Nephron (organoid): ENCODE measurements around the gene TACC3.

ENCODE experiments used
- H3K27ac Mint-ChIP-seq, 3 experiments: 2 replicates each; pipeline ENCODE4 v1.8.0; 2020; ENCODE audit warnings: mixed read lengths in 3 of 3, mild to moderate bottlenecking in 2 of 3, moderate library complexity in 1 of 3
- H3K27me3 Mint-ChIP-seq: 2 replicates; pipeline ENCODE4 v1.8.0; 2021; ENCODE audit warnings: low read depth, mild to moderate bottlenecking, moderate library complexity, mixed read lengths
- H3K36me3 Mint-ChIP-seq: 2 replicates; pipeline ENCODE4 v1.8.0; 2020; ENCODE audit warnings: low read depth, mixed read lengths
- H3K4me1 Mint-ChIP-seq: 2 replicates; pipeline ENCODE4 v1.8.0; 2020; ENCODE audit warnings: mixed read lengths
- H3K4me3 Mint-ChIP-seq, 3 experiments: 2 replicates each; pipeline ENCODE4 v1.8.0; 2020; ENCODE audit warnings: mild to moderate bottlenecking in 3 of 3, mixed read lengths in 3 of 3, moderate library complexity in 2 of 3
- H3K9me3 Mint-ChIP-seq: 2 replicates; pipeline ENCODE4 v1.8.0; 2020; ENCODE audit warnings: mixed read lengths
- CTCF ChIP-seq, 3 experiments: fragments of 200-600 bp; sonication (generic); IDR thresholded peaks; one replicate each; pipeline ENCODE4 v1.5.0; 2021; ENCODE audit warnings: antibody characterized with exemption in 3 of 3; ENCODE audit not compliant: unreplicated experiment in 3 of 3

Gene TACC3

GRCh38 chr4:1772853-1773538 is 51.7 kb downstream of the TACC3 start:
- H3K27me3 Mint-ChIP-seq: peaks cover 4% of the 10 kb centered on the region
- H3K9me3 Mint-ChIP-seq: no peaks in the 10 kb centered on the region
- H3K36me3 Mint-ChIP-seq: no peaks in the 10 kb centered on the region
- H3K4me3 Mint-ChIP-seq: no peak overlapping the region
- no peak overlapping the region for H3K27ac Mint-ChIP-seq
- H3K4me1 Mint-ChIP-seq: peaks cover 9% of the 10 kb centered on the region
- no peak for TF ChIP-seq CTCF (IDR thresholded peaks at IDR 0.05; ENCODE audit: unreplicated experiment in 3 of 3)

- H3K9me3 Mint-ChIP-seq: no peaks in the 10 kb centered on the region
- peaks cover 4% of the 10 kb centered on the region for H3K4me1 Mint-ChIP-seq
- peak overlapping the region in 1 of 3 experiments; percentile 64 for H3K27ac Mint-ChIP-seq
- H3K27me3 Mint-ChIP-seq: peaks cover under 1% of the 10 kb centered on the region
- H3K4me3 Mint-ChIP-seq: peak overlapping the region in 1 of 3 experiments; percentile 26
- no peaks in the 10 kb centered on the region for H3K36me3 Mint-ChIP-seq
- no peak for TF ChIP-seq CTCF (IDR thresholded peaks at IDR 0.05; ENCODE audit: unreplicated experiment in 3 of 3)
These were observed 52.4 kb downstream of the TACC3 start for GRCh38 chr4:1773754-1774153.

GRCh38 chr4:1775731-1776500 is 54.6 kb downstream of the TACC3 start:
- no peaks in the 10 kb centered on the region for H3K9me3 Mint-ChIP-seq
- no peak for TF ChIP-seq CTCF (IDR thresholded peaks at IDR 0.05; ENCODE audit: unreplicated experiment in 3 of 3)
- no peaks in the 10 kb centered on the region for H3K27me3 Mint-ChIP-seq
- H3K4me3 Mint-ChIP-seq: peak overlapping the region in 1 of 3 experiments; percentile 36
- peak overlapping the region in 1 of 3 experiments; percentile 51 for H3K27ac Mint-ChIP-seq
- no peaks in the 10 kb centered on the region for H3K36me3 Mint-ChIP-seq
- peaks cover 4% of the 10 kb centered on the region for H3K4me1 Mint-ChIP-seq

GRCh38 chr4:1776521-1777161 is 55.3 kb downstream of the TACC3 start:
- no peaks in the 10 kb centered on the region for H3K9me3 Mint-ChIP-seq
- no peak for TF ChIP-seq CTCF (IDR thresholded peaks at IDR 0.05; ENCODE audit: unreplicated experiment in 3 of 3)
- no peaks in the 10 kb centered on the region for H3K36me3 Mint-ChIP-seq
- no peak overlapping the region for H3K4me3 Mint-ChIP-seq
- H3K4me1 Mint-ChIP-seq: peaks cover 4% of the 10 kb centered on the region
- no peak overlapping the region for H3K27ac Mint-ChIP-seq
- H3K27me3 Mint-ChIP-seq: no peaks in the 10 kb centered on the region

GRCh38 chr4:1777822-1778641 is 56.7 kb downstream of the TACC3 start:
- H3K27ac Mint-ChIP-seq: no peak overlapping the region
- no peaks in the 10 kb centered on the region for H3K27me3 Mint-ChIP-seq
- no peaks in the 10 kb centered on the region for H3K36me3 Mint-ChIP-seq
- peaks cover 4% of the 10 kb centered on the region for H3K4me1 Mint-ChIP-seq
- peak in 1 of 3 experiments; percentile 29 for TF ChIP-seq CTCF (IDR thresholded peaks at IDR 0.05; ENCODE audit: unreplicated experiment in 3 of 3)
- no peak overlapping the region for H3K4me3 Mint-ChIP-seq
- no peaks in the 10 kb centered on the region for H3K9me3 Mint-ChIP-seq
